ENCODE data around the gene STX2.

DNA sequence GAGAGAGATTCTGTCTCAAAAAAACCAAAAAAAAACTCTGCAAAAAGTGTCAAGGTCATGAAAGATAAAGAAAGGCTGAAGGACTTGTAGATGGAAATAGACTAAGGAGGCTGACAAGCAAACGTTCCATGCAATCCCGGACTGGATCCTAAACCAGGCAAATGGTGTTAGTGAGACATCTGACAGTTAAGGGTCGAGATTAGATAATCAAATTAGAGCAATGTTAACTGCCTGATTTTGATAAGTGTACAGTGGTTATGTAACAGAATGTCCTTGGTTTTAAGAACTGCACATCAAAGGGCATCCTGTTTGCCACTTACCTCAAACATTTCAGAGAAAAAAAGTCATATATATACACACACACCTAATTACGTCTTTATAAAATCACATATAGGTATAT lies 29.4 kb upstream of the STX2 start:
- TF ChIP-seq FOXA1 (IDR thresholded peaks at IDR 0.05), result no peak
- TF ChIP-seq CTBP1 (IDR thresholded peaks at IDR 0.05; ENCODE audit: borderline replicate concordance), result no peak
- TF ChIP-seq SP1 (IDR thresholded peaks at IDR 0.05), result no peak
- TF ChIP-seq FOXM1 (IDR thresholded peaks at IDR 0.05; ENCODE audit: borderline replicate concordance), result no peak
- no peak for TF ChIP-seq L3MBTL2 (conservative IDR thresholded peaks at IDR 0.05)
- TF ChIP-seq ELF4 (IDR thresholded peaks at IDR 0.05), result no peak
- TF ChIP-seq FOXK2 (IDR thresholded peaks at IDR 0.05), result no peak
- TF ChIP-seq SUZ12 (IDR thresholded peaks at IDR 0.05), result no peak
